CD4-positive, alpha-beta T cell treated with Interferon alpha-2 for 1 hour (primary cell): ENCODE measurements around the gene FGF3.

Source experiments
- DNase-seq, 2 donors: peaks; one replicate each; pipeline ENCODE4 v3.0.0-alpha.2; 2020 to 2022

The FGF3 gene

DNA sequence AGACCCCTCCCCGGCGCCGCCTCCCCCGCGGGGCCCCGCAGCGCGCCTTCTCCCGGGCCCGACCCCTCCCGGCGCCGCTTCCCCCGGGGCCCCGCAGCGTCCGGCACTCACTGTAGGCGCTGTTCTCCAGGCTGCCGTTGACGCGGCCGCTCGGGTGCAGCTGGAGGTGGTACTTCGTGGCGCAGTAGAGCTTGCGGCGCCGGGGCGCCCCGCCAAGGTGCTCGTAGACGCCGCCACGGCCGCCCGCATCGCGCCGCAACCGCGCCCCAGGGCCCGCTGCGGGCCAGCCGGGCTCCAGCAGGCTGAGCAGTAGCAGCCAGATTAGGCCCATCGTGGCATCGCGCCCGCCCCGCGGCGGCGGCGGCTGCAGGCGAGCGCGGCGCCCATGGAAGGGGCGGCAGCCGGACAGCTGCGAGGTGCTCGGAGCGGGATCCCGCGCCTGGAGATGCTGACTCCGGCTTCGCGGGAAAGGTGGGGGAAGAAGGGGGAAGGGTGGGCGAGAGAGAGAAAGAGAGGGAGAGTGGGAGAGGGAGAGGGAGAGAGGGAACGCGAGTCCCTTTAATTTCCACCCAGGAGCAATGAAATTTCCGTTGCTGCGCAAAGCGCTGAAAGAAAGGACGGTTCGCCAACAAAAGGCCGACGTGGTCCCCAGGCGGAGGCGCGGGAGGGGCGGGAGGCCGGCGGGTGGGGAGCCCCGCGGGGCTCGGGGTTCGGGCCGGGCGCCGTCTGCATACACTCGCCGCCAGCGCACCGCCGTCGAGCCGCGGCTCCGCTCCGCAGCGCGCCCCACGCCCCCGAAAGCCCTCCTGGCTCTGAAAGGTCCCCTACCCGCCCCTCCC, at the start of gene FGF3:
Gene FGF3, minus strand, starts transcription at position 814 of the 839 bp plus-strand sequence. Its CDS starts 483 bp downstream, at position 331.
- DNase-seq: no peak

DNA sequence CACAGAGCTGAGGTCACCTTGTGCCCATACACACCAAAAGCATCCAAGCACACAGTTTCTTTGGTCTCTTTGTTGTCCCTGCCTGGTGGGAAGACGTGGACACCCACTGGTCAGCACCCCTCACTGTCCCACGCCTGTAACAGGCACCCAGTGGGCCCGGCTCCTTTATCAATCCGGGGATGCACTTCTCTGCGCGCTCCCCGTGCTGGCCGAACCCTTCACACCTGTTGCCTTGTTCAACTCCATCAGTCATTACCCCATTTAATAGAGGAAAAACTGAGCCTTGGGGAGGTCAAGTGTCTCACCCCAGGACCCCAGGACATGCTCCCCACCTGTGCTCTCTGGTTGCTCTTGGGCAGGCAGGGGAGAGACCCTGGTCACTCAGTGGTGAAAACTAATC, 49.7 kb upstream of the FGF3 start:
- no peak for DNase-seq

DNA sequence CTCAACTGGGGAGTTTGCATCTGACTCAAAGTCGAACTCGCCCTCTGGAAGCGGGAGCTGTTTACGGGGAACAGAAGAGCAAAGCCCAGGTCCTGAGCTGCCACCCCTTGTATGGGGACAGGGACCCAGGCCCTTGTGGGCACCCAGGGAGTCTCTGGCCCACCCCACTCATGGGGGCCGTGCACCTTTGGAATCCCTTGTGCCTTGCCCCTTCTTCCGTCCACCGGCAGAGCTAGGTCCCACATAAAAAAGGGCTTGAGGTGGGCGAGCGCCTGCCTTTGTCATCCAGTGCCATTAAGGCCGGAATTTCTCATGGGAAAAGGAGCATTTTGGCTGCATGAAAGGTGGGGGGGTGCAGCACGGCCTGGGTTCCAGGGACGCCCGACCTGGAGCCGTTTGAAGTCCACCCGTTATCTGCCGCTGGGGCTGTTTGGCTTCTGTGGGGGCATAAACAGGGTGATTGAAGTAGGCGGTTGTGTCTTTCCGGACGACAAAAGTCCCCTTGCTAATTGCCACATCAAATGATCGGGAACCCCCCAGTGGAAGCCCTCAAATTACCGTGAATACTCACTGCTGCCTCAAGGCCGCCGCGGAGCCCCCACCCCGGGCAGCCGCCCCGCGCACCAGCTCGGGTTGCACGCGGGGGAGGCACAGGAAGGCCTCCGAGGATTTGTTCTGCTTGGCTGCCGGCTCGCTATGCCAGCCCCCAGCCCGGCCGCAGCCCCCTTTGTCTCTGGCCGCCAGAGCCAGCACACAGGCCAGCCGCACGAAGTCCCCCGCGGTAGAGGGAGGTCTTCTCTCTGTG, 49.0 kb upstream of the FGF3 start:
- DNase-seq: no peak

DNA sequence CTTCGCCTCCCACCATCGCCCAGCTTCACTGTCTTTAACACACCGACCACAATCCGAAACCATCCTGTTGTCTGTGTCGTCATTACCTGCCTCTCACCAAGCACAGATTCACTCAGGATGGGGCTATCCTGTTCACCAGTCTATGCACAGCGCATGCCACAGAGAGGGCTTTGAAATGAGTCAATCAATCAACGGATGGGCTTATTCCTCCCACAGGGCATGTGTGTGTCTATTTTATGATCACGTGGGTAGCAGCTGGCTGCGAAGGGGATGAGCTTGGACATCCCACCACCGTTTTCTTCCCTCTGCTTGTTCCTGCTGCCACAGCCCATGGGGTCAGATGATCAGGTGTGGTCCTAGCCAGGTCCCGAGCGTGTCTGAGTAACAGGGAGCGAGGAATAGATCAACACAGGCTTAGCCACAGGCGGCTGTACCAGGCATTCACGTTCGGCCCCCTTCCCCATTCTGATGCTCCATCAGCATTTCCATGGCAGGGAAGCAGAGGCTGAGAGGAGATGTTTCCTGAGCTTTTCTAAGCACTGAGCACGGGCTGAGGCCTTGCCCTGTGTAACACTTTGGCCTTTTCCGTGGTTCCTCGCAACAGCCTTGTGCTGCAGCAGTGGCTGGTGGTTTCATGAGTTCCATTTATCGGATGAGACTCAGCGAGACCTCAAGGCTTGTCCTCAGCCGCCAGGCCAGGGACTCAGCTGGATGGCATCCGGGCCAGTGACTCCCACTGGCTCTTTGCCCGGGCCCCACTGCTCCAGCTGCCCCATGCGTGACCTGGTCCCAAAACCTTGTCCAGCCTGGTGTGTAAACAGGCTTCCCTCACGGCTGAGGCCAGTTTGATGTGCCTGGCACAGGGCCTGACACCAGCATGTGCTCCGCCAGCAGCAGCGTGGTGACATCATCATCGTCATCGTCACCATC, 48.1 kb upstream of the FGF3 start:
- DNase-seq: no peak

DNA sequence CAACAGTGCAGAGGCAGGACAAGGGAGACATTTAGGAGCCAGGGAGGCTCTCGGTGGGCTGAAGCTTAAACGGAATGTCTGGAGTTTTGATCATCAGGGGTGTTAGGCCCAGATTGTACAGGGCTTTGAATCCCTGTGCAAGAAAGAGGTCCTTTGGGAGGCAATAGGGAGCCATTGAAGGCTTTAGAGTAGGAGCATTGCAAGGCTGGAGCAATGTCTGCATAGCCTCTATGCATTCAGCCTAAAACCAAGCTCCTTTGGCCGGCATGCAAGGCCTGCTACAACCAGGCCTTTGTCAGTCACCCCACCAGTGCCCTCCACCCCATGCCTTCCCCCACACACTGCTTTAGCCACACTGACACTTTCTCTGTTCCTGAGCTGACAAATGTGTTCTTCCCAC, 47.4 kb upstream of the FGF3 start:
- DNase-seq: no peak

DNA sequence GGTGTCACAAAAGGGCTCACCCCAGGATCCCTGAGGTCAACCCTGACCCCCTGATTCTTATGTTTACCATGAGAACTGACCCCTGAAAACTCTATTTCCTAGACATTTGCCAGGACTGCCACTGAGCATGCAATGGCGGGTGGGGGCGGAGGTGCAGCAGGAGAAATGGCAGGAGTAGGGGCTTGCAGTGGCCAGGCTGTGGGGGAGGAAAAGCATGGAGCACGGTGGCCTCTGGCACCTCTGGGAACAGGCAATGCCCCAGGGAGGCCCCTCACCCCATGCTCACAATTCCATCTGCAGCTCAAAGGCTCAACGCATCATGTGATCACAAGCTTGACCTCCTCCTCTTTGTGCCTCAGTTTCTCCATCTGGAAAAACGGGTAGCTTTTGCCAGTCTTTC, 46.5 kb upstream of the FGF3 start:
- DNase-seq: no peak

DNA sequence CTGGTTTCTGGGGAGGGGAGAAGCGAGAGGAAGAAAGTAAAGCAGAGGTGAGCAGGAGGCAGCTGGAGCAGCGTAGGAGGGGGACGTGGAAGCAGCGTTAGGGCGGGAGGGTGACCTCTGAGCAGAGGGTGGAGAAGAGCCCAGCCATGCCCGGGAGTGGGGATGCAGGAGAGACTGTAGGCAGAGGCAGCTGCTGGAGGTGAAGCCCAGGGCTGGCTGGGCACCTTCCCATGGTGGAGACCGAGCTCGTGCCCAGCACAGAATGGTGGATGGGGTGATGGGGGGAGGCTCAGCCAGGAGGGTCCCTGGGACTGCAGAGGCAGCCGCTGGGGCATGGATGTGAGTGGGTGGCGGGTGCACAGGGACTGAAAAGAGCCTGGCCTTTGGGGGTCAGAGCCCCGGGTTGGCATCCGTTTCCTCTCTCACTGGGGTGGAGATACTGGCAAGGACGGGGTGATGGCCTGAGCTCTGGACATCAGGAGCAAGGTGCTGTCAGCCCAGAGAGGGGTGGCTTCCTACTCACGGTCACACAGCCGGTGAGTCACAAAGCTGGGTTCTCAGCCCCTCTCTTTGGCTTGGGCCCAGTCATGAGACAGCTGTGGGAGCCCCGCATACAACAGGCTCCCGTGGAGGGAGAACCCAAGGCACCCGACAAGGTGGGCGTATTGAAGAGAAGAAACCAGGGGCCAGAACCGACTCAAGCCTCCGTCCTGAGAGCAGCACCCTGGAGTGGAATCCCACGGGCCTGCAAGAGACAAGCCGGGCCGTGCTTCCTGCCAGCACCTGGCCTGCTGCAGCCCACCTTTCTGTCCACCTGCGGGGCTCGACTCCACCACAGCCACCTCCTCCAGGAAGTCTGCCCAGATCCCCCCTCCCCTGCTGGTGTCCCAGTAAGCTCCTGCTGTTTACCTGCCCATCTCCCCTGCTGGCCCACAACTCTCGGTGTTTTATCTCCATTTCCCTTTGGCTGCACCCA, 45.8 kb upstream of the FGF3 start:
- no peak for DNase-seq

DNA sequence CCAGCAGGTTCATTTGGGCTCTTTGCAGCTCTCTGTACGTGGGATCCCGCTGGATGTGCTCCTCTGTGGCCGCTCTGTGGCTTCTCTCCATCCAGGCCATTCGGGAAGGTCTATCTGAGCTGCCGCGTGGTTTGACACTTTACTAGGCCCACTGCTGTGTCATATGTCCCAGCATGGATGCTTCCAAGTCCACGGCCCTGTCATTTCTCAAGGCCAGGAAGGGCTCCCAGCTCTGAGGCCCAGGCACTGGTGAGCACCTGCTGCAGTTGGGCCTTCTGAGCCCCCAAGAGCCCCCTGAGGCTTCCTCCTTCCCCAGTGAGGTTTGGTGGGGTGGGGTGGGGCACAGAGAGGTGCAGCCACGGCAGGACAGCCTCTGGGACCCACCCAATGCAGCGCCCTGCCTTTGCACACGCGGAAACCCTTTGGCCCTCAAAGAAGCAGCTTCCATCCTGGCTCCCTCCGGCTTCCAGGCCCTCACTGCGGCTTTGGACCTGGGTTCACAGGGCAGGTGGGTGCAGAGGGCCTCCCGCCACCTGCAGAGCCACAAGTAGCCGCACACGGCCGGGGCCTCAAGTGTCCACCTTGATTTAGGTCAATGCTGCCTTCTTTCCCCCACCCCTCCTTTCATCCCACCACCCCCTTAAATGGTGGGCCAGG, 44.5 kb upstream of the FGF3 start:
- DNase-seq: no peak

DNA sequence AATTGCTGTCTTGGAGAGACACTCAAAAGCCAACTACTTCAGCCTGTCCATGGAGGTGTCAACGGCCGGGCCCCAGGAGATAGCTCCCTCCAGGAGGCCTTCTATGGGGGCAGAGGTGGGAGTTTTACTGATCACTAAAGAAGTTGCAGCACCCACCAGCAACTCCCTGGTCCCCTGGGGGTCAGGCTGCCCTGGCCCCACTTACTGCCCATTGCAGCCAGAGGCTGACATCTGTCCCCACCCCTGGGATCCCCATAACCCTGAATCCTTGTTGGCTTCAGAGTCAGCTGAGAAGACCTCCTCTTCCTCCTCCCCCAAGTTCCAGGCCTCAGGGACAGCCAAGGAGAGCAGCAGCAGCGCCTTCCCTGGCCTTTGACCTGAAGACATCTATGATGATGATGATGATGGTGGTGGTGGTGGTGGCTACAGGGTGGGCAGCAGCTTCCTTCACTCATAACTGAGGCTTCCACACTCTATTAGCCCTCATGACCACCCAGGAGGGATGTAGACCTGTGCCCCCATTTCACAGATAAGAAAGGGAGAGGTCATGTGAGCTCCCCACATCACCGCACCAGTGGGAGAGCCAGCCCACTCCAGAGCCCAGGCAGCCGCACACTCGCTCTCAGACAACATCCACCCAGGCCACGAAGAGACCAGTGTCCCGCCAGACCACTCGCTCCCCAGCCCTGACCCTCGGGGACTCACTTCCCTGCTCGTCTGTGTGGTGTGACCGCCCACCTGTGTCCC, 43.8 kb upstream of the FGF3 start:
- no peak for DNase-seq

DNA sequence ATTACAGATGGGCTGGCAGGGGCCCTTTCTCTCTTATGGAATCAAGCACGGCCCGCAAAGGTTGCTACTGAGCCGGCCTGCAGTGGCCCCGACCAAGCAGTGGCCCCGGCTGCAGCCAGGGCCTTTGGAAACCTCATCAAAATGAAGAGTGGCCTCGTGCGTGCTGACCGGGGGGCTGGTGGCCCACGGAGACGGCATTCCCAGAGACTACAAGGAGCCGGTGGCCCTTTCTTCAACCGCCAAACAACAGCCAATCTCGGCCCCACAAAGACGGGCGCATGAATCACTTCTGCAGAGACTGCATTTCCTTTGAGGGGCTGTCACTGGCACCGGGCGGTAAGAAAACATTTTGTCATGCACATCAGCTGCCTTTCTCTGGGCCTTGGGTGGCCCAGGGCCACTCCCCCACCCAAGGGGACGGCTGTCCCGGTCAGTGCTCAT, 43.1 kb upstream of the FGF3 start:
- DNase-seq: no peak

DNA sequence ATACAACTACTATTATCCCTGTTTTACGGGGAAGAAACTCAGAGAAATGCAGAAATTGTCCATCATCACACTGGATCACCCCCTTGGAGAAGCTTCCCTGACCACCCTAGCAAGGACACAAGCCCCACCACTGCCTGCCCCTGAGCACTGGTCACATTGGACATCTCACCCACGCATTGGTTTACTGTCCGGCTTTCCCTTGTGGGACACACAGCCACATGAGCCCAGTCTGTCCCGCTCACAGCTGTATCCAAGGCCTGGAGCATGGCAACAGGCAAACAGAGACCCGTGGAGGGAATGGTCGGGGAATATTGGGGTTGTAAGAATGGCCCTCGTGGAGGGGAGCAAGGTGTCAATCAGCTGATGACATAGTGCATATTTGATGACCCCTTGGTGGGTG, 42.7 kb upstream of the FGF3 start:
- no peak for DNase-seq

DNA sequence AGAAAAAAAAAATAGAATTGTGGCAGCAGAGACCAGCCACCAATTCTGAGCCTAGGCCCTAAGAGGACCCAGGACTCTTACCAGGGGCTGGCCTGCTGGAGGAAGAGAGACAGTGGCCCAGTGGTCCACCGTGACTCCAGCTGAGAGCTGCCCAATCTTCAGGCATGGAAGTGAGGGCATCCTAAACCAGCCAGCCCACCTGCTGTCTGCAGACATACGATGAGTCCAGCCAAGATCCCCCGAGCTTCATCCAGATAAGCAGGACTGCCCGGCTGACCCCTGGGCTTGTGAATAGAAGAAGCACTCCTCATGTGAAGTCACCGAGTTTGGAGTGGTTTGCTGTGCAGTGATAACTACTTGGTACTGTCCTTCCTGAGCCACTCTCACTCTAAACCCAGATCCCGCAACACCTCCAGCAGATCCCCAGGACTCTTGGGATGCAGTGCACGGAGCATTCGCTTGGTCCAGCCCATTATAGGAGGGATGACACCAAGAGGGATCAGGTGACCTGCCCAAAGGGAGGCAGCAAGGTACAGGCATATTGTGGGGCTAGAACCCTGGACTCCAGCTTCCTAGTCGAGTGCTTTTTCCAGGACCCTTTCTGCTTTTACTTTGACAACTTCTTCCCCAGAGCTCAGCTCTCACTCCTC, 41.7 kb upstream of the FGF3 start:
- DNase-seq: no peak

DNA sequence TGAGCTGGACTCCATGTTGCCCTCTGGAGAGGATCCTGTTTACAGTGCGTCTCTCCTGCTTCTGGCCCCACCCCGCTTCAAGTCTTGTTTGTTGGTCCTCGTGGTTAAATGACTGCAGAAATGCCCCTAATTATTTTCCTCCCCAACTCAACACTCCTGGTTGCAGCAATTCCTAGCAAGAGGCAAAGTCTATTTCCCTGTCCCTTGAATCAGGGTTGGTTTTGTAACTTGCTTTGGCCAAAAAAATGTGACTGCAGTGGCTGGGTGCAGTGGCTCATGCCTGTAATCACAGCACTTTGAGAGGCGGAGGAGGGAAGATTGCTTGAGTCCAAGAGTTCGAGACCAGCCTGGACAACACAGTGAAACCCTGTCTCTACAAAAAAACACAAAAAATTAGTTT, 41.0 kb upstream of the FGF3 start:
- no peak for DNase-seq

DNA sequence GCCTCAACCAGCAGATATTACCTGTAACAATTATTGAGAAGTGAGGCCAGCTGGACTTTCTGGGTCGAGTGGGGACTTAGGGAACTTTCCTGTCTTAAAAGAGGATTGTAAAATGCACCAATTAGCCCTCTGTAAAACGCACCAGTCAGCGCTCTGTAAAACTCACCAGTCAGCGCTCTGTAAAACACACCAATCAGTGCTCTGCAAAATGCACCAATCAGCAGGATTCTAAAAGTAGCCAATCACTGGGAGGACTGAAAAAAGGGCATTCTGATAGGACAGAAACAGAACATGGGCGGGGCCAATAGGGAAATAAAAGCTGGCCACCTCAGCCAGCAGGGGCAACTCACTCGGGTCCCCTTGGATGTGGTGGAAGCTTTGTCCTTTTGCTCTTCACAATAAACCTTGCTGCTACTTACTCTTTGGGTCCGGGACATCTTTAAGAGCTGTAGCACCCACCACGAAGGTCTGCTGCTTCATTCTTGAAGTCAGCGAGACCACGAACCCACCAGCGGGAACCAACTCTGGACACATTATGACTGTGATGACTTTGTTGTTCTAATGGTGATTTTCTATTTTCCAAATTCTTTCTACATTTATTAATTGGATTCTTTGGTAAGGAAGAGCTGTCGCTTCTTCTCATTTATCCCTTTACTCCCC, 40.2 kb upstream of the FGF3 start:
- DNase-seq: no peak

DNA sequence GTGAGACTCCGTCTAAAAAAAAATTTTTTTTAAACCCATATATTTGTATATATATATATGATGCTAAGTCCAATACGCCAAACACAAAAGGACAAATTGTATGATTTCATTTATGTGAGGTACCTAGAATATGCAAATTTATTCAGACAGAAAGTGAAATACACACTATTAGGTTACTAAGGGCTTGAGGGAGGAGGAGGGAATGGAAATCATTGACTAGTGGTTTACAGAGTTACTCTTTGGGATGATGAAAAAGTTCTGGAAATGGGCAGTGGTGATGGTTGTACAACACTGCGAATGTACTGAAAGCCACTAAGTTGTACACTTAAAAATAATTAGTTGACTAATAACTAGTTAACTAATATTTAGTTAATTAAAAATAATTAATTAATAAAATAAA, 36.2 kb upstream of the FGF3 start:
- DNase-seq: no peak

DNA sequence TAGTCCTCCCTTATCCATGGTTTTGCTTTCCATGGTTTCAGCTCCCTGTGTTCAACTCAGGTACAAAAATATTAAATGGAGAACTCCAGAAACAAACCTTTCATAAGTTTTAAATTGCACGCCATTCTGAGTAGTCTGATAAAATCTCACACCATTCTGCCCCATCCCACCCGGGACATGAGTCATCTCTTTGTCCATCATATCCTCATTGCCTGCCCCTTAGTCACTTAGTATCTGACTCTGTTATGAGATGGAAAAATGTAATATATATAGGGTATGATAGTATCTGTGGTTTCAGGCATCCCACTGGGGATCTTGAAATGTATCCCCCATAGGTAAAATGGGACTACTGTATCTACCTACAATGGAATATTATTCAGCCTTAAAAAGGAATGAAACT, 35.5 kb upstream of the FGF3 start:
- DNase-seq: no peak

DNA sequence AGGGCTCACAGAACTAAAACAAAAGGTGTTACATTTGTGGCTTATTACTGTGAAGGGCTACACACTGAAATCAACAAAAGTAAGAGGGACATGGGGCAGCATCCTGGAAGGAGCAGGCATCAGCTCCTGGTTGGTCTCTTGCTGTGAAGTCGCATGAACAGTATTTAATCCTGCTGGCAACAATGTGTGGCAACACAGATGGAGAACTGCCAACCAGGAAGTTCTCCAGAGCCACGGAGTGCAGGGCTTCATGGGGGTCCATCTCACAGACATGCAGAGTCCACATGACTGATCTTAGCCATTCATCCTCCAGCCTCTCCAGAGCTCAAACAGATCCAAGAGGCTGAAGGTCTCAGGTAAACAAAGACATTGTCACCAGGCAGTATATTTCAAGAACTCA, 32.8 kb upstream of the FGF3 start:
- DNase-seq: no peak

DNA sequence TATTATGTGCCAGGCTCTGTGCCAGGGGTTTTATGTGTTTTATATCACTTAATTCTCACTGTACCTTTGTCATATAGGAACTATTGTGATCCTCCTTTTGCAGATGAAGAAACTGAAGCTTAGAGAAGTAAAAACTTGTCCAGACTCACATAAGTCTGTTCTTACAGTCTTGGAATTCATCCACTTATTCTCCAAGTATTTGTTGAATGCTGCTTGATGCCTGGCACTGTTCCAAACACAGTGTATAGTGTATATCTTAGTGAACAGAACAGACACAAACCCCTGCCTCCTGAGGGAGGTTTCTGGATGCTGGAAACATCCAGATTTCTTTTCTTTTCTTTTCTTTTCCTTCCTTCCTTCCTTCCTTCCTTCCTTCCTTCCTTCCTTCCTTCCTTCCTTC, 29.0 kb upstream of the FGF3 start:
- DNase-seq: no peak

DNA sequence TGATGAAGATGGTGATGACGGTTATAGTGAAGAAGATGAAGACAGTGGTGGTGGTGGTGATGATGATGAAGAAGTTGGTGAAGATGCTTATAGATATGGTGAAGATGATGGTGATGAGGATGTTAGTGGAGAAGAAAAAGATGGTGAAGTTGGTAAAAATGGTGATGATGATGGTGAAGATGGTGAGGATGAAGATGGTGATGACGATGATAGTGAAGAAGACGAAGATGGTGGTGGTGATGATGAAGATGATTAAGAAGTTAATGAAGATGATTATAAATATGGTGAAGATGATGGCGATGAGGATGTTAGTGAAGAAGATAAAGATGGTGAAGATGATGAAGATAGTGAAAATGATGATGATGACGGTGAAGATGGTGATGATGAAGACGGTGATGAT, 25.2 kb upstream of the FGF3 start:
- no peak for DNase-seq
